AG10803 (cell line): ENCODE measurements around the gene HSD17B1.
"Not testable (repeated sequence)": the region's sequence is repeated elsewhere in the genome, so short reads cannot be mapped to it uniquely, and the experiment has no call there.

Experiments used
- DNase-seq: peaks from one replicate; pipeline ENCODE4 v3.0.0; 2010; ENCODE audit warnings: low read depth
- H3K4me3 ChIP-seq: 2 replicates; pipeline ENCODE4 v1.5.1; 2011; ENCODE audit warnings: mild to moderate bottlenecking, low read length, control low read depth
- TF ChIP-seq, protein P1 (sequence below): conservative IDR thresholded peaks from 2 replicates; pipeline ENCODE4 v1.5.1; 2011; ENCODE audit warnings: mild to moderate bottlenecking, low read length, control low read depth, inconsistent platforms

HSD17B1 gene

DNA sequence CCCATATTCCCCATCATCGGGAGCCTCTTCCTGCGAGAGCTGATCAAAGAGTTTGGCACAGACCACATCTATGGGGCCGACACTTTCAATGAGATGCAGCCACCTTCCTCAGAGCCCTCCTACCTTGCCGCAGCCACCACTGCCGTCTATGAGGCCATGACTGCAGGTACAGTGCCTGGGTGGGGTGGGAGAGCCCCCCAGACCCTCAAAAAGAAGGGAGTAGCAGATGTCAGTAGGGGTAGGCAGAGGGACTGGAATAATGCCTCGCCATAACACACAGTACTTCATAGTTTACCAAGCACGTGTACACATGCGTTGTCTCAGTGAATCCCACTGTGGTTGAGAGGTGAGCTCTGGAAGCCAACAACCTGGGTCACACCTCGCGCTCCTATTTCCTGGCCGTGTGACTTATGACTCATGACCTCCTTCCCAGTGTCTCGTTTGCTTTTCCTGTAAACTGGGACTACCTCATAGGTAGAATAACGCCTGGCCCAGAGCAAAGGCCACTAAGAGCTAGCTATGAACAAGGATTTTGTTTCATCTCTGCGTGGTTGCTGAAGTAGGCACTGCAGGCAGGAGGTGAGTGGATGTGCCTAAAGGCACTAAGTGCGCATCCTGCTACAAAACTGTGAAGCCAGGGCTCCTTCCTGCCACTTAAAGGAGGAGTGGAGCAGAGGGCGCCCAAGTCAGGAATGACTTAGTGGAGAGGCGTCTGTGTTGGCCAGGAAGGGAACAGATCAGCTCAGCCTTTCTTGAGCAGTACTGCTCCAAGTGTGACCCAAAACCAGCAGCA lies 11.5 kb upstream of the HSD17B1 start:
- TF ChIP-seq, protein P1, sequence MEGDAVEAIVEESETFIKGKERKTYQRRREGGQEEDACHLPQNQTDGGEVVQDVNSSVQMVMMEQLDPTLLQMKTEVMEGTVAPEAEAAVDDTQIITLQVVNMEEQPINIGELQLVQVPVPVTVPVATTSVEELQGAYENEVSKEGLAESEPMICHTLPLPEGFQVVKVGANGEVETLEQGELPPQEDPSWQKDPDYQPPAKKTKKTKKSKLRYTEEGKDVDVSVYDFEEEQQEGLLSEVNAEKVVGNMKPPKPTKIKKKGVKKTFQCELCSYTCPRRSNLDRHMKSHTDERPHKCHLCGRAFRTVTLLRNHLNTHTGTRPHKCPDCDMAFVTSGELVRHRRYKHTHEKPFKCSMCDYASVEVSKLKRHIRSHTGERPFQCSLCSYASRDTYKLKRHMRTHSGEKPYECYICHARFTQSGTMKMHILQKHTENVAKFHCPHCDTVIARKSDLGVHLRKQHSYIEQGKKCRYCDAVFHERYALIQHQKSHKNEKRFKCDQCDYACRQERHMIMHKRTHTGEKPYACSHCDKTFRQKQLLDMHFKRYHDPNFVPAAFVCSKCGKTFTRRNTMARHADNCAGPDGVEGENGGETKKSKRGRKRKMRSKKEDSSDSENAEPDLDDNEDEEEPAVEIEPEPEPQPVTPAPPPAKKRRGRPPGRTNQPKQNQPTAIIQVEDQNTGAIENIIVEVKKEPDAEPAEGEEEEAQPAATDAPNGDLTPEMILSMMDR: no peak
- no peak for DNase-seq
- H3K4me3 ChIP-seq: no peak overlapping the region

DNA sequence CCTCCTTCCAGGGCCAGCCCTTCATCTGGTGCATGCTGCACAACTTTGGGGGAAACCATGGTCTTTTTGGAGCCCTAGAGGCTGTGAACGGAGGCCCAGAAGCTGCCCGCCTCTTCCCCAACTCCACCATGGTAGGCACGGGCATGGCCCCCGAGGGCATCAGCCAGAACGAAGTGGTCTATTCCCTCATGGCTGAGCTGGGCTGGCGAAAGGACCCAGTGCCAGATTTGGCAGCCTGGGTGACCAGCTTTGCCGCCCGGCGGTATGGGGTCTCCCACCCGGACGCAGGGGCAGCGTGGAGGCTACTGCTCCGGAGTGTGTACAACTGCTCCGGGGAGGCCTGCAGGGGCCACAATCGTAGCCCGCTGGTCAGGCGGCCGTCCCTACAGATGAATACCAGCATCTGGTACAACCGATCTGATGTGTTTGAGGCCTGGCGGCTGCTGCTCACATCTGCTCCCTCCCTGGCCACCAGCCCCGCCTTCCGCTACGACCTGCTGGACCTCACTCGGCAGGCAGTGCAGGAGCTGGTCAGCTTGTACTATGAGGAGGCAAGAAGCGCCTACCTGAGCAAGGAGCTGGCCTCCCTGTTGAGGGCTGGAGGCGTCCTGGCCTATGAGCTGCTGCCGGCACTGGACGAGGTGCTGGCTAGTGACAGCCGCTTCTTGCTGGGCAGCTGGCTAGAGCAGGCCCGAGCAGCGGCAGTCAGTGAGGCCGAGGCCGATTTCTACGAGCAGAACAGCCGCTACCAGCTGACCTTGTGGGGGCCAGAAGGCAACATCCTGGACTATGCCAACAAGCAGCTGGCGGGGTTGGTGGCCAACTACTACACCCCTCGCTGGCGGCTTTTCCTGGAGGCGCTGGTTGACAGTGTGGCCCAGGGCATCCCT lies 9.3 kb upstream of the HSD17B1 start:
- TF ChIP-seq, protein P1: no peak
- no peak overlapping the region for H3K4me3 ChIP-seq

DNA sequence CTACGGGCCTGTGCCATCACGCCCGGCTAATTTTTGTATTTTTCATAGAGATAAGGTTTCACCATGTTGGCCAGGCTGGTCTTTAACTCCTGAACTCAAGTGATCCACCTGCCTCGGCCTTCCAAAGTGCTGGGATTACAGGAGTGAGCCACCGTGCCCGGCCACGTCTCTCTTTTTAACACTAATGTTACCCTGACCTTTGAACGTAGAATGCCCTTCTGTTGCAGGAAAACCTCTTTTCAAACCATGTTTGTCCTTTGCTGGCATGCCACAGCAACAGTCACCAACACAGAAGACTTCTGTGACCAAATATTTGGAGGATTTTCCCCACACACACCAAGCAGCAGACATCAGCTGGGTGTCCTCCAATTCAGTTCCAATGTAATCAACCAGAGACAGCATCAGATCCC lies 7.8 kb upstream of the HSD17B1 start:
- TF ChIP-seq, protein P1: no peak
- no peak overlapping the region for H3K4me3 ChIP-seq
- no peak for DNase-seq

More for the DNA sequence above, 9.3 kb upstream of the HSD17B1 start:
- no peak for DNase-seq

DNA sequence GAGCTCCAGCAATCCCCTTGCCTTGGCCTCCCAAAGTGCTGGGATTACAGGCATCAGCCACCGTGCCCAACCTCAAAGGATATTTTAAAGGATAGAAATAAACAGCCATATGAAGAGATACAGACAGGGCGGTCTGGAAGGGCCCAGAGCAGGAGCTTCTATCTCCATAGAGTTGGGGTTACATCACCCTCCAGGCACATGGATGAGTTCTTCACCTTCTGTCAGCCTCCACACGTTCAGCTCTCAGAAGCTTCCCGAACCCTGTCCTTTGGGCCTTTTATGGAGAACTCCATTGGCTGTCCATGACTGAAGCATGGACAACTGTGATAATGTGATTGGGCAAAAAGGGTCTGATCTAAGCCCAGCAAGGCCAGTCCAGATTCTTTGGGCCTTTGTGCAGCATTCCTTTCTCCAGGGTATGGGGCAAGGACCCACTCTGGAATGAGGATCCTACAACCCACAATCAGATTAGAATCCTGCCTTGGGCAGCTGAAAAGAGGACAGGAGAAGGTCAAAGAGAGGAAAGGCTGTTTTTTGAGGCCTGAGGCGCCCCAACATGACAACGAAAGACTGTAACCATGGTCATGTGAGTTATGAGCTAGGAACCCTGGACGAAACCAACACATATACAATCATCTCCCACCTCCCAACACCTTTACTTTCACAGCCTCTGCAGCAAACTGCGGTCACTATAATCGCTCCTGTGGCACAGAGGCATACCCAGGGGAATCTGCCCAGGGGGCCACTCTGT lies 6.8 kb upstream of the HSD17B1 start:
- not testable (repeated sequence) for H3K4me3 ChIP-seq, DNase-seq

DNA sequence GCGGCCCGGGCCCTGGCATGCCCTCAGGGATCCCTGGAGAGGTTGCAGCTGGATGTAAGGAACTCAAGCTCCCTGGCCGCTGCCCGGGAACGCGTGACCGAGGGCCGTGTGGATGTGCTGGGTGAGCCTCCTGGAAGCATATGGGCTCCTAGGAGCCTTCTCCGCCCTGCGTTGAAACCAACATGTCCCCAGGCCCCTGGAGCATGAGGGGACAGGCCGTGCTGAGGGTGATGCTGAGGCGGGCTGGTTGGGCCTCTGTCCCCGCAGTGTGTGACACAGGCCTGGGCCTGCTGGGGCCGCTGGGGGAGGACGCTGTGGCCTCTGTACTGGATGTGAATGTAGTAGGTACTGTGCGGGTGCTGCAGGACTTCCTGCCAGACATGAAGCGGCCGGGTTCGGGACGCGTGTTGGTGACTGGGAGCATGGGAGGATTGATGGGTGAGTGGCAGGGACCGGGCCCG lies 5.7 kb upstream of the HSD17B1 start:
- no peak overlapping the region for H3K4me3 ChIP-seq
- TF ChIP-seq, protein P1: no peak
- no peak for DNase-seq

DNA sequence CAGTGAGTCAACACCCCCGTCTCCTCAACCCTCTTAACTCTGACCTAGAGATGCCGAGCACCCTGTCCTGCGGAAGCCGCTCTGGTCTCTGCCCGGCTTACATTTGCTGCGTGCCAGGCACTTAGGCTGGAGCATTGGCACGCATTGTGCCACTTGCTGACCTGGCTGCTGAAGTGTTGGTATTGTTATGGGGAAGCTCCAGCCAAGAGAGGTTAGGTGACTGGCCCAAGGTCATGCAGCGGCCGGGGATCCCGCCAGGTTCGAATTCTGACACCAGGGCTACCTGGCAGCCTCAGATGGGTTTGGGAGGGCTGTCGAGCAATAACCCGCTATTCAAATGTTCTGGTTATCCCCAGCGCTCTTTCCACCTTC lies 5.0 kb upstream of the HSD17B1 start:
- DNase-seq: no peak
- TF ChIP-seq, protein P1: no peak
- H3K4me3 ChIP-seq: no peak overlapping the region
